GM10266 (cell line): ENCODE data around the gene TMEM163.

Source experiments
- DNase-seq: peaks from one replicate; pipeline ENCODE4 v3.0.0; 2012; ENCODE audit errors: extremely low spot score
- TF ChIP-seq, protein P1 (sequence below): IDR thresholded peaks from 2 replicates; pipeline ENCODE4 v1.5.1; 2012; ENCODE audit warnings: mild to moderate bottlenecking, low read depth; ENCODE audit not compliant: control insufficient read depth, insufficient read depth; ENCODE audit errors: missing control alignments

TMEM163 gene

GRCh38 chr2:134501476-134502091 lies 217.2 kb downstream of the TMEM163 start:
- TF ChIP-seq, protein P1, sequence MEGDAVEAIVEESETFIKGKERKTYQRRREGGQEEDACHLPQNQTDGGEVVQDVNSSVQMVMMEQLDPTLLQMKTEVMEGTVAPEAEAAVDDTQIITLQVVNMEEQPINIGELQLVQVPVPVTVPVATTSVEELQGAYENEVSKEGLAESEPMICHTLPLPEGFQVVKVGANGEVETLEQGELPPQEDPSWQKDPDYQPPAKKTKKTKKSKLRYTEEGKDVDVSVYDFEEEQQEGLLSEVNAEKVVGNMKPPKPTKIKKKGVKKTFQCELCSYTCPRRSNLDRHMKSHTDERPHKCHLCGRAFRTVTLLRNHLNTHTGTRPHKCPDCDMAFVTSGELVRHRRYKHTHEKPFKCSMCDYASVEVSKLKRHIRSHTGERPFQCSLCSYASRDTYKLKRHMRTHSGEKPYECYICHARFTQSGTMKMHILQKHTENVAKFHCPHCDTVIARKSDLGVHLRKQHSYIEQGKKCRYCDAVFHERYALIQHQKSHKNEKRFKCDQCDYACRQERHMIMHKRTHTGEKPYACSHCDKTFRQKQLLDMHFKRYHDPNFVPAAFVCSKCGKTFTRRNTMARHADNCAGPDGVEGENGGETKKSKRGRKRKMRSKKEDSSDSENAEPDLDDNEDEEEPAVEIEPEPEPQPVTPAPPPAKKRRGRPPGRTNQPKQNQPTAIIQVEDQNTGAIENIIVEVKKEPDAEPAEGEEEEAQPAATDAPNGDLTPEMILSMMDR = no peak
- DNase-seq = no peak

GRCh38 chr2:134500211-134500935 lies 218.4 kb downstream of the TMEM163 start:
- TF ChIP-seq, protein P1 = no peak
- DNase-seq = no peak

GRCh38 chr2:134499307-134499926 lies 219.4 kb downstream of the TMEM163 start:
- DNase-seq = no peak
- TF ChIP-seq, protein P1 = no peak

GRCh38 chr2:134498654-134499053 lies 220.1 kb downstream of the TMEM163 start:
- DNase-seq = no peak
- TF ChIP-seq, protein P1 = no peak

DNA sequence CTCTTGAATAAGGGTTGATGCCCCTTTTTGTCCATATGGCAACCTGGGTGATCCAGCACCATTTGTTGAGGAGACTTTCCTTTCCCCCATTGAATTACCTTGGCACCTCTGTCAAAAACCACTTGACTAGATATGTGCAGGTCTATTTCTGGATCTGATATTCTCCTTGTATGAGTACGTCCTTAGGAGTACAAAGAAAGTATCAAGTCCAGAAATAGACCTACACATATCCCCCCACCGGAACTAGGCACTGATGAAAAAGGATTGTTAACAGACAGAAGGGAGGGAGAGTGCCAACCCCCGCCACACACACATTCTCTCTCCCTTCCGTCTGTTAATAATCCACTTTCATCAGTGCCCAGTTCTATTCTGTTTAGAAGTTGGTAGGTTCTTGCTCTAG lies 225.0 kb downstream of the TMEM163 start:
- no peak for DNase-seq
- TF ChIP-seq, protein P1 = no peak

DNA sequence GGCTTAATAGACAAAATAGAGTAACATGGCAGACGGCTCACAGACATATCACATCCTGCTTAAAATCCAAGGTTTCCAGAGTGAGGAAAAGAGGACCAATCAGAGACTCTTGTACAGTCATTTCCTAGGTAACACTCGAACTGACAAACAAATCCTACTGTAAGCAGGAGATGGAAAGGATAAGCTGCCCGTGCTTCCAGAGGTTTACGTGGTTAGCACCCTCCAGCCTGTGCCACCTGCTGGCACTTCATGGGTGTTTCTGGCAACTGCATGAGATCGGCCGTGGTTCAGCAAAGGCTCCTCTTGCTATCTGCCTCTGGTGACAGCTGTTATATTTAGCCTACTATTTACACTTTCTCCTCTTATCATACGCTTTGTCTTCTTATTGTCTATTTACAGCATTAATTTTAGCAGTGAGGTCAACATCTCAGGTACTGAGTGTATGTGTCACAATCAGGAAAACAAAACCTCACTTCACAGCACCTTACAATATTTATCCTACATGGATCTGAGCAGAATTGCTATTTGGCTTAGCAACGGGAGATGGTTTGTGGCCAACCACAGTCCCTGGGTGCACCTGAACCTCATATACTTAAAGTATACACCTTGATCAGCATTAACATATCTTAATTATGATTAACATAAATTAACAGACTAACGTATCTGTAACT lies 226.9 kb downstream of the TMEM163 start:
- DNase-seq = no peak
- TF ChIP-seq, protein P1 = no peak

GRCh38 chr2:134491022-134491421 lies 227.8 kb downstream of the TMEM163 start:
- TF ChIP-seq, protein P1 = no peak
- no peak for DNase-seq
